Thoracic aorta (tissue), 2 donors: ENCODE measurements around the gene SMTNL2. TPM values are rescaled to one million over a fixed set of nuclear protein-coding genes. Genes with fewer than 3 reads are reported as not detected.
"Not testable (repeated sequence)": the region's sequence is repeated elsewhere in the genome, so short reads cannot be mapped to it uniquely, and the experiment has no call there.

Experiments
- ATAC-seq: fragments of 150-250 bp; one replicate; pipeline ENCODE4 v1.8.0; 2017; ENCODE audit warnings: low read depth; ENCODE audit not compliant: insufficient number of reproducible peaks, low FRiP score
- DNase-seq: peaks from one replicate; pipeline ENCODE4 v3.0.0-alpha.2; 2020; ENCODE audit warnings: low spot score
- H3K27ac ChIP-seq, 2 donors: fragments of 200-600 bp; sonication (generic); 1 replicate in 1 of 2; 2 replicates in 1 of 2; pipeline ENCODE4 v1.5.1; 2016; ENCODE audit warnings: mild to moderate bottlenecking in 2 of 2, moderate library complexity in 2 of 2
- H3K27me3 ChIP-seq: fragments of 200-600 bp; sonication (generic); replicated peaks from 2 replicates; pipeline ENCODE4 v1.6.0; 2016; ENCODE audit warnings: mild to moderate bottlenecking; ENCODE audit not compliant: insufficient read depth
- H3K36me3 ChIP-seq: fragments of 200-600 bp; sonication (generic); one replicate; pipeline ENCODE4 v1.5.1; 2016
- H3K4me1 ChIP-seq, 2 donors: fragments of 200-600 bp; sonication (generic); 1 replicate in 1 of 2; 2 replicates in 1 of 2; pipeline versions ENCODE4 v1.5.1 to v1.6.0; 2016; ENCODE audit warnings: low read depth in 2 of 2, mild to moderate bottlenecking in 1 of 2; ENCODE audit not compliant: control insufficient read depth in 1 of 2
- H3K4me3 ChIP-seq: fragments of 200-600 bp; sonication (generic); 2 replicates; pipeline ENCODE4 v1.5.1; 2016; ENCODE audit warnings: mild to moderate bottlenecking
- H3K9me3 ChIP-seq: fragments of 200-600 bp; sonication (generic); 2 replicates; pipeline ENCODE4 v1.5.1; 2016
- CTCF ChIP-seq: fragments of 200-600 bp; sonication (generic); IDR thresholded peaks from one replicate; pipeline ENCODE4 v1.5.1; 2019; ENCODE audit warnings: antibody characterized with exemption
- total RNA-seq, 2 donors: library from RNA; depleted of rRNA; stranded (reverse); fragments of >200 nt; gene quantifications; one replicate each; pipeline versions ENCODE4 v1.1.0 to v1.2.3, GENCODE V29; 2016

SMTNL2 gene
- total RNA-seq, 2 donors from 2014 or later, result 2.6 to 2.8 TPM

- Histone ChIP-seq H3K4me3 (no peak overlapping the region), H3K27me3 (no peaks in the 10 kb centered on the region), H3K27ac (no peak overlapping the region), H3K4me1 (peaks cover 0 to 4% of the 10 kb centered on the region in 2 donors), H3K36me3 (no peaks in the 10 kb centered on the region), H3K9me3 (no peaks in the 10 kb centered on the region)
- DNase-seq, result no peak
- no peak for TF ChIP-seq CTCF
- ATAC-seq, result no peak
Measured at GRCh38 chr17:4633643-4634042, 49.3 kb downstream of the SMTNL2 start.

GRCh38 chr17:4634976-4635375 is 50.6 kb downstream of the SMTNL2 start:
- Histone ChIP-seq H3K27me3 (no peaks in the 10 kb centered on the region), H3K36me3 (no peaks in the 10 kb centered on the region), H3K4me3 (no peak overlapping the region), H3K27ac (no peak overlapping the region), H3K4me1 (peaks cover 3 to 4% of the 10 kb centered on the region in 2 donors), H3K9me3 (no peaks in the 10 kb centered on the region)
- TF ChIP-seq CTCF, result no peak
- DNase-seq, result no peak
- no peak for ATAC-seq

GRCh38 chr17:4635823-4636375 is 51.6 kb downstream of the SMTNL2 start:
- TF ChIP-seq CTCF, result no peak
- Histone ChIP-seq H3K4me3 (no peak overlapping the region), H3K4me1 (peaks cover 3 to 4% of the 10 kb centered on the region in 2 donors), H3K27me3 (no peaks in the 10 kb centered on the region), H3K36me3 (no peaks in the 10 kb centered on the region), H3K27ac (no peak overlapping the region), H3K9me3 (no peaks in the 10 kb centered on the region)
- ATAC-seq (no peak), DNase-seq (no peak)

GRCh38 chr17:4636474-4637100 is 52.3 kb downstream of the SMTNL2 start:
- Histone ChIP-seq H3K27me3 (no peaks in the 10 kb centered on the region), H3K4me3 (no peak overlapping the region), H3K4me1 (peaks cover 4 to 8% of the 10 kb centered on the region in 2 donors), H3K9me3 (no peaks in the 10 kb centered on the region), H3K36me3 (no peaks in the 10 kb centered on the region), H3K27ac (no peak overlapping the region)
- TF ChIP-seq CTCF, result no peak
- no peak for DNase-seq
- no peak for ATAC-seq

- not testable (repeated sequence) for H3K4me3 ChIP-seq, H3K27me3 ChIP-seq, ATAC-seq, H3K4me1 ChIP-seq, DNase-seq, H3K9me3 ChIP-seq, H3K27ac ChIP-seq, H3K36me3 ChIP-seq
Measured at GRCh38 chr17:4638766-4639165, 54.4 kb downstream of the SMTNL2 start.

- H3K36me3 ChIP-seq, H3K27me3 ChIP-seq, H3K9me3 ChIP-seq, ATAC-seq, H3K4me1 ChIP-seq, H3K27ac ChIP-seq, H3K4me3 ChIP-seq, DNase-seq: not testable (repeated sequence)
Measured at GRCh38 chr17:4639301-4640059, 55.2 kb downstream of the SMTNL2 start.

GRCh38 chr17:4640569-4641188 is 56.4 kb downstream of the SMTNL2 start:
- H3K4me1 ChIP-seq, H3K27ac ChIP-seq, H3K4me3 ChIP-seq, ATAC-seq, H3K36me3 ChIP-seq, H3K9me3 ChIP-seq, H3K27me3 ChIP-seq, DNase-seq: not testable (repeated sequence)
